AG04450 (cell line): ENCODE measurements around the gene NDC80. TPM values are rescaled to one million over a fixed set of nuclear protein-coding genes. Genes with fewer than 3 reads are reported as not detected.

ENCODE experiments used
- CTCF ChIA-PET: fragments of 300-600, 350-600 bp; formaldehyde crosslinking; extraction: SDS; loops from one replicate; lab custom pipeline; 2022; ENCODE audit warnings: antibody characterized with exemption, inconsistent platforms; lab: Charles Lee
- POLR2A ChIA-PET: fragments of 350-600 bp; formaldehyde crosslinking; extraction: SDS; loops from one replicate; lab custom pipeline; 2021; ENCODE audit warnings: antibody characterized with exemption, inconsistent platforms; lab: Yijun Ruan, JAX
- DNase-seq: peaks from one replicate; pipeline ENCODE4 v3.0.0-alpha.2; 2011; ENCODE audit warnings: low read depth, low spot score
- H3K27ac ChIP-seq: one replicate; pipeline ENCODE4 v1.5.1; 2012; ENCODE audit warnings: low read depth, low read length, control low read depth
- H3K27me3 ChIP-seq: one replicate; pipeline ENCODE4 v1.6.0; 2012; ENCODE audit warnings: low read length; ENCODE audit not compliant: control insufficient read depth, insufficient read depth
- H3K4me3 ChIP-seq: 2 replicates; pipeline ENCODE4 v1.5.1; 2011; ENCODE audit warnings: mild to moderate bottlenecking, low read depth, low read length, control low read depth
- H3K9me3 ChIP-seq: 2 replicates; pipeline ENCODE4 v1.5.1; 2012; ENCODE audit warnings: low read length; ENCODE audit not compliant: control insufficient read depth, insufficient read depth
- polyA plus RNA-seq: library from polyadenylated mRNA; depleted of rRNA; stranded (reverse); fragments of >200 nt; gene quantifications from 2 replicates; pipeline ENCODE4 v1.2.3, GENCODE V29; 2011
- TF ChIP-seq, protein P1 (sequence below): IDR thresholded peaks from 2 replicates; pipeline ENCODE4 v1.5.1; 2011; ENCODE audit warnings: low read depth, low read length, control low read depth, inconsistent platforms

The NDC80 gene
- polyA plus RNA-seq, 1 experiment: 10.2 TPM

DNA sequence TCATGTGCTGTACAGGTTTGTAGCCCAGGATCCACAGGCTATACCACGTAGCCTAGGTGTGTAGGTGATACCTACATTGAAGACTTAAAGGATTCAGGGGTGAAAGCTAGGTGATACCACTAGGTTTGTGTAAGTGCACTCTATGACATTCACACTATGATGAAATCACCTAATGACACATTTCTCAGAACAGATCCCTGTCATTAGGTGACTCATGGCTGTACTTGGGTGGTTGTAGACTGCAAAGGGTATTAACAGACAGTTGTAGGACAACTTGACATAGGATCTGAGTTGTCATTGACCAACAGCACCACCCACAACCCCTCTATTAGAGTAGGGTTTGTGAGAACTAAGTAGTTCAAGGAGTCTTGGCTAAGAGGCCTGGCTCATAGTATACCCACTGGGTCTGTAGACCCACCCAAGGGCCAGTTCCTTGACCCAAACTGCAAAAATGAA, 56.5 kb downstream of the NDC80 start:
- Histone ChIP-seq H3K4me3 (no peak overlapping the region), H3K9me3 (no peaks in the 10 kb centered on the region), H3K27ac (no peak overlapping the region), H3K27me3 (no peaks in the 10 kb centered on the region)
- CTCF ChIA-PET: interaction anchor here (1.1 kb wide), 1 partner anchor 194 kb away, joined by 3 read pairs; no protein-coding TSS in a partner anchor
- TF ChIP-seq, protein P1, sequence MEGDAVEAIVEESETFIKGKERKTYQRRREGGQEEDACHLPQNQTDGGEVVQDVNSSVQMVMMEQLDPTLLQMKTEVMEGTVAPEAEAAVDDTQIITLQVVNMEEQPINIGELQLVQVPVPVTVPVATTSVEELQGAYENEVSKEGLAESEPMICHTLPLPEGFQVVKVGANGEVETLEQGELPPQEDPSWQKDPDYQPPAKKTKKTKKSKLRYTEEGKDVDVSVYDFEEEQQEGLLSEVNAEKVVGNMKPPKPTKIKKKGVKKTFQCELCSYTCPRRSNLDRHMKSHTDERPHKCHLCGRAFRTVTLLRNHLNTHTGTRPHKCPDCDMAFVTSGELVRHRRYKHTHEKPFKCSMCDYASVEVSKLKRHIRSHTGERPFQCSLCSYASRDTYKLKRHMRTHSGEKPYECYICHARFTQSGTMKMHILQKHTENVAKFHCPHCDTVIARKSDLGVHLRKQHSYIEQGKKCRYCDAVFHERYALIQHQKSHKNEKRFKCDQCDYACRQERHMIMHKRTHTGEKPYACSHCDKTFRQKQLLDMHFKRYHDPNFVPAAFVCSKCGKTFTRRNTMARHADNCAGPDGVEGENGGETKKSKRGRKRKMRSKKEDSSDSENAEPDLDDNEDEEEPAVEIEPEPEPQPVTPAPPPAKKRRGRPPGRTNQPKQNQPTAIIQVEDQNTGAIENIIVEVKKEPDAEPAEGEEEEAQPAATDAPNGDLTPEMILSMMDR: no peak
- POLR2A ChIA-PET: no interaction called here
- DNase-seq: no peak

DNA sequence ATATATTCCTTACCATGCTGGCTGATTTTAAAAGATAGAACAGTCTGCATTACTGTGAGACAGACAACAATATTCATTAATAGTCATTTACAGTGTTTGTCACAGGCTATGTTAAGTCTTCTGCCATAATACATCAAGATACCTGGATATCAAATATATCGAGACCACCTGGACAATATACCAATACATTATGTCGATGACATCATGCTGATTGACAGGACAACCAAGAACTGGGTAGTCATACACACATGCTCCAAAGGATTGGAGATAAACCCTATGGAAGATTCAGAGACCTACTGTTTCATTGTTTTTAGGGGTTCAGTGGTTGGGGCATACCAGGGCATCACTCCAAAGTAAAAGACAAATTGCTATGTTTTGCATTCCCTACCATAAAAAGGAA, 57.6 kb downstream of the NDC80 start:
- Histone ChIP-seq H3K27me3 (no peaks in the 10 kb centered on the region), H3K9me3 (no peaks in the 10 kb centered on the region), H3K27ac (no peak overlapping the region), H3K4me3 (no peak overlapping the region)
- ChIA-PET CTCF (interaction anchor here (0.6 kb wide), 1 partner anchor 1143 kb away, joined by 4 read pairs; no protein-coding TSS in a partner anchor), POLR2A (no interaction called here)
- TF ChIP-seq, protein P1: no peak
- no peak for DNase-seq

DNA sequence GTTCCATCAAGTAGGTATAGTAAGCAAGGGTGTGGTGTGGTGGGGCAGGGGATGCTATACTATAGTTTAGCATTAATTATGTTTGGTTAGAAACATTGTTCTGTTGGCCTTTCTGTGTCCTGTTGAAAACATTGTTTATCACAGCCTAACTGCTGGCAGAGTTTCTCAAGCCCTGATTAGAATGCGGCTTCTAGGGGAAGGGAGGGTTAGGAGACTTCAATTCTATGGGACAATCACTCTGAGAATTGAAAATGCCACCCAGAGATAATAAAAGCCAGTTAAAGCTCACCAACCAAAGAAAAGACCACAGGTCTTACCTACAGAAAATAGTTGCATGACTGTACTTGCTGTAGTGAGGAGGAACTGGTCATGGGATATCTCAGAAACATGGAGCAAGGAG, 64.2 kb downstream of the NDC80 start:
- TF ChIP-seq, protein P1: no peak
- POLR2A ChIA-PET: no interaction called here
- CTCF ChIA-PET: no interaction called here

DNA sequence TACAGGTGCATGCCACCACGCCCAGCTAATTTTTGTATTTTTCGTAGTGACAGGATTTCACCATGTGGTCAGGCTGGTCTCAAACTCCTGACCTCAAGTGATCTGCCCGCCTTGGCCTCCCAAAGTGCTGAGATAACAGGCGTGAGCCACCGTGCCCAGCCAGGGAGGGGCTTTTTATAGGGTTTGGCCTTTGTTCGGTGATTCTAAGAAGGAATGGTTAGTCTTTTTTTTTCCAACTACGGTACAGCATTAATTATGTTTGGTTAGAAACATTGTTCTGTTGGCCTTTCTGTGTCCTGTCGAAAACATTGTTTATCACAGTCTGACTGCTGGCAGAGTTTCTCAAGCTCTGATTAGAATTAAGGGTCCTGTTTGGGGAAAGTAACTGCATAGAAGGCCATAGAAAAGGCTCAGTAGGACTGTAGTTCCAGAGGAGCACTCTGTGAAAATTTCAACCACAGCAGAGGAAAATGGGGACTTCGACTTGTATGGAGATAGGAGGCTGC, 64.8 kb downstream of the NDC80 start:
- TF ChIP-seq, protein P1: no peak
- Histone ChIP-seq H3K4me3 (no peak overlapping the region), H3K27ac (no peak overlapping the region), H3K9me3 (no peaks in the 10 kb centered on the region), H3K27me3 (no peaks in the 10 kb centered on the region)
- DNase-seq: no peak
- ChIA-PET CTCF (interaction anchor here (0.6 kb wide), 2 partner anchors 24 to 1921 kb away, joined by 3 read pairs; no protein-coding TSS in a partner anchor), POLR2A (no interaction called here)

More for the DNA sequence above, 64.2 kb downstream of the NDC80 start:
- H3K27ac ChIP-seq: no peak overlapping the region
- H3K9me3 ChIP-seq: no peaks in the 10 kb centered on the region
- no peaks in the 10 kb centered on the region for H3K27me3 ChIP-seq
- no peak for DNase-seq
- H3K4me3 ChIP-seq: no peak overlapping the region

DNA sequence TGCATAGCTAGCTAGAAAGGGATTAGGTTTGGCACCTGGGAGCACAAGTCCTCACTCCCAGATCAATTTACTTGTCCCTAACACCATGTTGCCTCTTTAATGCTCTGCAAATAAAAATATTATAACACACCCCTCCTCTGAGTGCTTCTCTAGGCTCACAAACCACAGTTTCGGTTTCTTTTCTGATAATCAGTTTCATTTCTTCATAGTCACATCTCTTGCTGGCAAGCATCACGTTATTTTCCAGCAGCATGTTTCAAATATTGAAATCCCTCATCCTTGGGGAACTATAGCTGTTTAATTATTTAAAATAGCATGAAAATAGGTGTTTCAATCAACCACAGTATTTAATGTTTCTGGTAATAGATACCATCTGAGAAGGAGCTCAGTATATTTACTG, 70.3 kb downstream of the NDC80 start:
- no peak overlapping the region for H3K27ac ChIP-seq
- TF ChIP-seq, protein P1: no peak
- no peak overlapping the region for H3K4me3 ChIP-seq
- CTCF ChIA-PET: no interaction called here
- POLR2A ChIA-PET: no interaction called here
- no peaks in the 10 kb centered on the region for H3K27me3 ChIP-seq
- no peak for DNase-seq
- H3K9me3 ChIP-seq: no peaks in the 10 kb centered on the region
